Neural progenitor cell (in vitro differentiated cells): ENCODE measurements around the gene ARHGEF26. TPM values are rescaled to one million over a fixed set of nuclear protein-coding genes. Genes with fewer than 3 reads are reported as not detected.

ENCODE experiments used
- DNase-seq: peaks from one replicate; pipeline ENCODE4 v3.0.0-alpha.2; 2016; ENCODE audit warnings: low spot score
- H2AFZ ChIP-seq: fragments of 200-600 bp; sonication (generic); replicated peaks from 2 replicates; pipeline ENCODE4 v1.6.1; 2016; ENCODE audit warnings: antibody characterized with exemption
- H3F3A ChIP-seq: fragments of 200-600 bp; sonication (generic); 2 replicates; pipeline ENCODE4 v1.6.1; 2016; ENCODE audit warnings: antibody characterized with exemption, low read depth
- H3K27ac ChIP-seq: fragments of 200-600 bp; sonication (generic); 2 replicates; pipeline ENCODE4 v1.5.1; 2016; ENCODE audit warnings: mild to moderate bottlenecking
- H3K27me3 ChIP-seq: fragments of 200-600 bp; sonication (generic); 2 replicates; pipeline ENCODE4 v1.6.1; 2016; ENCODE audit warnings: mild to moderate bottlenecking, moderate library complexity
- H3K36me3 ChIP-seq: fragments of 200-600 bp; sonication (generic); 2 replicates; pipeline ENCODE4 v1.5.1; 2016
- H3K4me1 ChIP-seq: fragments of 200-600 bp; sonication (generic); 2 replicates; pipeline ENCODE4 v1.6.1; 2016; ENCODE audit warnings: mixed run types
- H3K4me2 ChIP-seq: fragments of 200-600 bp; sonication (generic); 2 replicates; pipeline ENCODE4 v1.6.1; 2016
- H3K4me3 ChIP-seq: fragments of 200-600 bp; sonication (generic); 2 replicates; pipeline ENCODE4 v1.5.1; 2016
- H3K79me2 ChIP-seq: fragments of 200-600 bp; sonication (generic); 2 replicates; pipeline ENCODE4 v1.6.1; 2016; ENCODE audit warnings: low read depth
- H3K9ac ChIP-seq: fragments of 200-600 bp; sonication (generic); 2 replicates; pipeline ENCODE4 v1.6.1; 2016
- H3K9me3 ChIP-seq: fragments of 200-600 bp; sonication (generic); 2 replicates; pipeline ENCODE4 v1.5.1; 2016; ENCODE audit warnings: low read depth
- H4K20me1 ChIP-seq: fragments of 200-600 bp; sonication (generic); 2 replicates; pipeline ENCODE4 v1.6.1; 2016; ENCODE audit warnings: low read depth
- H3K27ac Mint-ChIP-seq: 3 replicates; pipeline ENCODE4 v1.8.0; 2021; ENCODE audit warnings: mixed read lengths
- H3K27me3 Mint-ChIP-seq: 2 replicates; pipeline ENCODE4 v1.8.0; 2022; ENCODE audit warnings: low read depth, mild to moderate bottlenecking, inconsistent platforms, moderate library complexity, mixed read lengths; ENCODE audit not compliant: insufficient read depth
- H3K36me3 Mint-ChIP-seq: 3 replicates; pipeline ENCODE4 v1.8.0; 2021; ENCODE audit warnings: mixed read lengths
- H3K4me1 Mint-ChIP-seq: 3 replicates; pipeline ENCODE4 v1.8.0; 2021; ENCODE audit warnings: mixed read lengths
- H3K4me3 Mint-ChIP-seq: 3 replicates; pipeline ENCODE4 v1.8.0; 2021; ENCODE audit warnings: mild to moderate bottlenecking, moderate library complexity, mixed read lengths
- H3K9me3 Mint-ChIP-seq: 3 replicates; pipeline ENCODE4 v1.8.0; 2020; ENCODE audit warnings: mixed read lengths
- EZH2 ChIP-seq: fragments of 200-600 bp; sonication (generic); IDR thresholded peaks from 2 replicates; pipeline ENCODE4 v1.6.1; 2017; ENCODE audit warnings: antibody characterized with exemption, mild to moderate bottlenecking, moderate library complexity
- EZH2phosphoT487 ChIP-seq: fragments of 200-600 bp; sonication (generic); IDR thresholded peaks from 2 replicates; pipeline ENCODE4 v1.6.1; 2017; ENCODE audit warnings: antibody characterized with exemption
- total RNA-seq: library from RNA; depleted of rRNA; stranded (reverse); fragments of >200 nt; gene quantifications from 2 replicates; pipeline ENCODE4 v1.2.3, GENCODE V29; 2015; ENCODE audit warnings: low replicate concordance
- TF ChIP-seq, protein P1 (sequence below): fragments of 200-600 bp; sonication (generic); IDR thresholded peaks from 2 replicates; pipeline ENCODE4 v1.5.1; 2017; ENCODE audit warnings: antibody characterized with exemption, mild to moderate bottlenecking

ARHGEF26 gene
- total RNA-seq, 1 donor from 2014 or later = 14.0 TPM

DNA sequence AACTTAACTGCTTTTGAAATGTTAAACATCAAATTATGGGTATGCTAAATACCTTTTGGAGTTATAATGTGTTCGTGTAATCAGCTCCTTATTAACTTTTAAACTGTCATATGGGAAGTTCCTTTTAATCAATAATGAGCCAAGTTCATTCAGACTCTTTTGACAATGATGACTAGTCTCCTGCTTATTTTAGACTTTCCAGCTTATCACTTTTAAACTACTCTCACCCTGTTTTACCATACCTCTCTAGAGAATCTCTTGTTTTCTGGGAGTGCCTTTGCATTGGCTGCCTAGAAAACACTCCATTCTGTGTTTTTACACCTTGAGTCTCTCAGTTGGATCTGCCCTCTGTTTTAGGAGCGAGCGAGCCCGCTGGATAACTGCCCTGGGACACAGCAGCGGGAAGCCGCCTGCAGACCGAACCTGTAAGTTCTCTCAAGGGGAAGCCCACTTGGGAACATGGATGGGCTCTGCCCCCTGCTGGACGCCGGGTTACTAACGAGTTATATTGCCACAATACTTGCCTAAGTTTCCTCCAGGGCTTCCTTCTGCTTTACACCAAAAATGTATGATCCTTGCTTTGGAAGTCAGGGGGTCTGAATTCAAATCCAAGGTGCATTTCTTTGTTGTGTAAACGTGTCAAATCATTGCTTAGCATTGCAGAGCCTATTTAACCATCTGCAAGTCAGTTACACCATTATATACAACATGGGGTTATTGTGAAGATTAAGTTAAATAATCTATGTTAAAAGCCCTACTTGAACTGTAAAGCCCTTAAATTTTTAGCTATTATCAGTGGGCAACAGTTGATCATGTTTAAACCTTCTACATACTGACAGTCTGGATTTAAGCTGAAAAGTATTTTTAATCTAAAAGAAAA, 131.8 kb downstream of the ARHGEF26 start:
- Mint-ChIP-seq H3K27ac (no peak overlapping the region), H3K4me3 (no peak overlapping the region), H3K4me1 (peaks cover 10% of the 10 kb centered on the region), H3K27me3 (no peaks in the 10 kb centered on the region), H3K36me3 (peaks cover 26% of the 10 kb centered on the region), H3K9me3 (no peaks in the 10 kb centered on the region)
- H3K36me3 ChIP-seq = no peaks in the 10 kb centered on the region
- H3K27me3 ChIP-seq = no peaks in the 10 kb centered on the region
- H3K4me3 ChIP-seq = no peak overlapping the region
- no peak overlapping the region for H3K9ac ChIP-seq
- H3K9me3 ChIP-seq = no peaks in the 10 kb centered on the region
- H3F3A ChIP-seq = peaks cover 17% of the 10 kb centered on the region
- H3K27ac ChIP-seq = no peak overlapping the region
- TF ChIP-seq, protein P1, sequence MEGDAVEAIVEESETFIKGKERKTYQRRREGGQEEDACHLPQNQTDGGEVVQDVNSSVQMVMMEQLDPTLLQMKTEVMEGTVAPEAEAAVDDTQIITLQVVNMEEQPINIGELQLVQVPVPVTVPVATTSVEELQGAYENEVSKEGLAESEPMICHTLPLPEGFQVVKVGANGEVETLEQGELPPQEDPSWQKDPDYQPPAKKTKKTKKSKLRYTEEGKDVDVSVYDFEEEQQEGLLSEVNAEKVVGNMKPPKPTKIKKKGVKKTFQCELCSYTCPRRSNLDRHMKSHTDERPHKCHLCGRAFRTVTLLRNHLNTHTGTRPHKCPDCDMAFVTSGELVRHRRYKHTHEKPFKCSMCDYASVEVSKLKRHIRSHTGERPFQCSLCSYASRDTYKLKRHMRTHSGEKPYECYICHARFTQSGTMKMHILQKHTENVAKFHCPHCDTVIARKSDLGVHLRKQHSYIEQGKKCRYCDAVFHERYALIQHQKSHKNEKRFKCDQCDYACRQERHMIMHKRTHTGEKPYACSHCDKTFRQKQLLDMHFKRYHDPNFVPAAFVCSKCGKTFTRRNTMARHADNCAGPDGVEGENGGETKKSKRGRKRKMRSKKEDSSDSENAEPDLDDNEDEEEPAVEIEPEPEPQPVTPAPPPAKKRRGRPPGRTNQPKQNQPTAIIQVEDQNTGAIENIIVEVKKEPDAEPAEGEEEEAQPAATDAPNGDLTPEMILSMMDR = peak; percentile 96
- no peak for TF ChIP-seq EZH2
- TF ChIP-seq EZH2phosphoT487 = no peak
- no peaks in the 10 kb centered on the region for H3K79me2 ChIP-seq
- DNase-seq = peak; percentile 95
- H3K4me1 ChIP-seq = peaks cover 16% of the 10 kb centered on the region
- H2AFZ ChIP-seq = no peak overlapping the region
- H4K20me1 ChIP-seq = peaks cover 5% of the 10 kb centered on the region
- H3K4me2 ChIP-seq = peak overlapping the region; percentile 25

DNA sequence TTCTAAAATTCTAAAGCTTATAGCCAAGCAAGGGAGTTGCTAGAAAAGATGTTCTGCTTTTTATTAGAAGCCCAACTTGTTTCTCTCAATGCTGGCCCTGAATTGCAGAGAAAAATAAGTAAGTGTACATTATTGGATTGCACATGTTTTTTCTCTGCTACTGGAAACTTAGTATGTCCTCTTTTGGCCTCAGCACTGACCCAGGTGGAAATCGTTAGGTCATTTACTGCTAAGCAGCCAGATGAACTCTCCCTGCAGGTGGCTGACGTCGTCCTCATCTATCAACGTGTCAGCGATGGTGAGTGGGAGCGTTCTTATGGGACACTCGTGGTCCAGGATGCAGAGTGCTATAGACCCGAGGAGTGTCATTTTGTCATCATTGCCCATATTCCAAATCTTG, 133.3 kb downstream of the ARHGEF26 start:
- Mint-ChIP-seq H3K4me3 (no peak overlapping the region), H3K9me3 (no peaks in the 10 kb centered on the region), H3K27me3 (no peaks in the 10 kb centered on the region), H3K4me1 (peaks cover 3% of the 10 kb centered on the region), H3K36me3 (peaks cover 40% of the 10 kb centered on the region), H3K27ac (no peak overlapping the region)
- peaks cover 6% of the 10 kb centered on the region for H3K36me3 ChIP-seq
- H3K27ac ChIP-seq = no peak overlapping the region
- DNase-seq = no peak
- H3K79me2 ChIP-seq = no peaks in the 10 kb centered on the region
- no peak overlapping the region for H3K4me2 ChIP-seq
- H3K4me3 ChIP-seq = no peak overlapping the region
- H3K9me3 ChIP-seq = no peaks in the 10 kb centered on the region
- no peaks in the 10 kb centered on the region for H3K27me3 ChIP-seq
- H3F3A ChIP-seq = peaks cover 4% of the 10 kb centered on the region
- no peak overlapping the region for H3K9ac ChIP-seq
- no peak overlapping the region for H2AFZ ChIP-seq
- H4K20me1 ChIP-seq = no peaks in the 10 kb centered on the region
- no peak for TF ChIP-seq EZH2
- no peak for TF ChIP-seq EZH2phosphoT487
- TF ChIP-seq, protein P1 = no peak
- peaks cover under 1% of the 10 kb centered on the region for H3K4me1 ChIP-seq

DNA sequence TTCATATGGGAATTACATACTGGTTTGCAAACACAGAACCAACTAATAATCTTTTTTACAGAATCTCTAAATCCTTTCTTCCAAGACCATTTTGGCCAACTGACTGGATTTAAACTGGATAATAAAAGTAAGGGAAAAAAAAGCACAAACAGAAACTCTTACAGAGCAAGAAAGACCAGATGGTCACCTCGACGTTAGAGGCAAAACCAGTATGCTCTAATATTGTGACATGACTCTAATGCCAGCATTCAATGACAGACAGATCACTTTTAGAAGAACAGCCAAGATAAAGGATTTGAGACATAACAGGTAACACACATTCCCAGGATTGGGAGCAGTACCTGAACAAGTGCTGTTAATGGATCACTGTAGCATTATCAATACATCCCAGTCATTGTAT, 152.2 kb downstream of the ARHGEF26 start:
- Mint-ChIP-seq H3K9me3 (peaks cover 7% of the 10 kb centered on the region), H3K36me3 (peaks cover 42% of the 10 kb centered on the region), H3K4me1 (no peaks in the 10 kb centered on the region), H3K4me3 (no peak overlapping the region), H3K27ac (no peak overlapping the region), H3K27me3 (no peaks in the 10 kb centered on the region)
- no peaks in the 10 kb centered on the region for H3K4me1 ChIP-seq
- H3K4me3 ChIP-seq = no peak overlapping the region
- peaks cover 5% of the 10 kb centered on the region for H4K20me1 ChIP-seq
- H3K4me2 ChIP-seq = no peak overlapping the region
- H3K9ac ChIP-seq = no peak overlapping the region
- H3K27me3 ChIP-seq = no peaks in the 10 kb centered on the region
- no peak overlapping the region for H2AFZ ChIP-seq
- H3K27ac ChIP-seq = no peak overlapping the region
- peaks cover 32% of the 10 kb centered on the region for H3K79me2 ChIP-seq
- no peak for TF ChIP-seq EZH2phosphoT487
- TF ChIP-seq, protein P1 = no peak
- no peak for TF ChIP-seq EZH2
- no peaks in the 10 kb centered on the region for H3F3A ChIP-seq
- H3K9me3 ChIP-seq = no peaks in the 10 kb centered on the region
- H3K36me3 ChIP-seq = peaks cover 56% of the 10 kb centered on the region
- DNase-seq = no peak
